ENCODE measurements around the gene GPR52.

The GPR52 gene

GRCh38 chr1:174466607-174467006 lies 18.8 kb downstream of the GPR52 start:
- no peak for DNase-seq (ENCODE audit: low read depth)

- DNase-seq (ENCODE audit: low read depth) = no peak
Observed at GRCh38 chr1:174469052-174469451, 21.3 kb downstream of the GPR52 start.

GRCh38 chr1:174469687-174470086 lies 21.9 kb downstream of the GPR52 start:
- no peak for DNase-seq (ENCODE audit: low read depth)

GRCh38 chr1:174479281-174479680 lies 31.5 kb downstream of the GPR52 start:
- no peak for DNase-seq (ENCODE audit: low read depth)

- no peak for DNase-seq (ENCODE audit: low read depth)
Observed at GRCh38 chr1:174480324-174480723, 32.6 kb downstream of the GPR52 start.

- DNase-seq (ENCODE audit: low read depth) = no peak
Observed at GRCh38 chr1:174491606-174492005, 43.8 kb downstream of the GPR52 start.

GRCh38 chr1:174497478-174497877 lies 49.7 kb downstream of the GPR52 start:
- DNase-seq (ENCODE audit: low read depth) = no peak

Measured in fibroblast of gingiva (primary cell).